ENCODE data around the gene QRICH2. TPM values are rescaled to one million over a fixed set of nuclear protein-coding genes. Genes with fewer than 3 reads are reported as not detected.
A peak's percentile ranks its signal among the peaks of the same experiment; 100 is the strongest.
"Not testable (repeated sequence)": the region's sequence is repeated elsewhere in the genome, so short reads cannot be mapped to it uniquely, and the experiment has no call there.

The QRICH2 gene, protein sequence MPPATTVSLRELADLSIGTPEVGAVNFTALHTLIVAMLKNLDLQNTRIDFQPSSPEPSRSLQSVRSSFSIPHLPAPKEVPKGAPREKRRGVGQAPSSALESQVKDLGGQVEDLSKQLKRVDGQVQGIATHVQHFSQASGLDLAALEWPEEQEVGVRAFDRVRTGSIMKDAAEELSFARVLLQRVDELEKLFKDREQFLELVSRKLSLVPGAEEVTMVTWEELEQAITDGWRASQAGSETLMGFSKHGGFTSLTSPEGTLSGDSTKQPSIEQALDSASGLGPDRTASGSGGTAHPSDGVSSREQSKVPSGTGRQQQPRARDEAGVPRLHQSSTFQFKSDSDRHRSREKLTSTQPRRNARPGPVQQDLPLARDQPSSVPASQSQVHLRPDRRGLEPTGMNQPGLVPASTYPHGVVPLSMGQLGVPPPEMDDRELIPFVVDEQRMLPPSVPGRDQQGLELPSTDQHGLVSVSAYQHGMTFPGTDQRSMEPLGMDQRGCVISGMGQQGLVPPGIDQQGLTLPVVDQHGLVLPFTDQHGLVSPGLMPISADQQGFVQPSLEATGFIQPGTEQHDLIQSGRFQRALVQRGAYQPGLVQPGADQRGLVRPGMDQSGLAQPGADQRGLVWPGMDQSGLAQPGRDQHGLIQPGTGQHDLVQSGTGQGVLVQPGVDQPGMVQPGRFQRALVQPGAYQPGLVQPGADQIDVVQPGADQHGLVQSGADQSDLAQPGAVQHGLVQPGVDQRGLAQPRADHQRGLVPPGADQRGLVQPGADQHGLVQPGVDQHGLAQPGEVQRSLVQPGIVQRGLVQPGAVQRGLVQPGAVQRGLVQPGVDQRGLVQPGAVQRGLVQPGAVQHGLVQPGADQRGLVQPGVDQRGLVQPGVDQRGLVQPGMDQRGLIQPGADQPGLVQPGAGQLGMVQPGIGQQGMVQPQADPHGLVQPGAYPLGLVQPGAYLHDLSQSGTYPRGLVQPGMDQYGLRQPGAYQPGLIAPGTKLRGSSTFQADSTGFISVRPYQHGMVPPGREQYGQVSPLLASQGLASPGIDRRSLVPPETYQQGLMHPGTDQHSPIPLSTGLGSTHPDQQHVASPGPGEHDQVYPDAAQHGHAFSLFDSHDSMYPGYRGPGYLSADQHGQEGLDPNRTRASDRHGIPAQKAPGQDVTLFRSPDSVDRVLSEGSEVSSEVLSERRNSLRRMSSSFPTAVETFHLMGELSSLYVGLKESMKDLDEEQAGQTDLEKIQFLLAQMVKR (N-terminal part only)
- total RNA-seq (1 to 10 TPM; 1.7 to 3.6 TPM), total RNA-seq (3.1 to 8.5 reads per million in 2 donors)

DNA sequence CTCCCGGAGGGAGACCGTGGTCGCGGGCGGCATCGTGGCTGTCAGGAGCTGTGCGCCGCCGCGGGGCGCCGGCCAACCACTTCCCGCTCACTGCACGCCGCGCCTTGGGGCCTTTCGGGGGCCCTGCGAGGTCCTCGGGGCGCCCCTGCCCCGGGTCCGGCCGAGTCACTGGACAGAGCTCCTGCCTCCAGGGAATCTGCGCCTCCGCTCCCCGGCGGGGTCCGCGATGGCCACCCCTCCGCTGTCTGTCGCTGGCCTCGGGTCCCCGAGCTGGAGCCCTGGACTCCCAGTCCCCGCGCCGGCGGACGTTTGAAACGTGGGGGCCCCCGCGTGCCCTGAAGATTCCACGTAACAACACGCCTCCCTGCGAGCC, at the start of gene QRICH2:
Gene QRICH2, minus strand, starts transcription at position 311 of the 373 bp plus-strand sequence. Its CDS starts 278 bp downstream, at position 33.
- Mint-ChIP-seq H3K36me3 (ENCODE audit: low read depth) (peaks cover 2% of the 10 kb centered on the region), H3K27me3 (no peaks in the 10 kb centered on the region), H3K27ac (no peak within 1 kb of the TSS), H3K4me1 (peaks cover 3% of the 10 kb centered on the region), H3K4me3 (no peak within 1 kb of the TSS)
- DNase-seq = no peak
- H3K9me3 ChIP-seq (ENCODE audit: control insufficient read depth, low read length, poor library complexity, severe bottlenecking) = no peaks in the 10 kb centered on the region
- no peak for ATAC-seq

DNA sequence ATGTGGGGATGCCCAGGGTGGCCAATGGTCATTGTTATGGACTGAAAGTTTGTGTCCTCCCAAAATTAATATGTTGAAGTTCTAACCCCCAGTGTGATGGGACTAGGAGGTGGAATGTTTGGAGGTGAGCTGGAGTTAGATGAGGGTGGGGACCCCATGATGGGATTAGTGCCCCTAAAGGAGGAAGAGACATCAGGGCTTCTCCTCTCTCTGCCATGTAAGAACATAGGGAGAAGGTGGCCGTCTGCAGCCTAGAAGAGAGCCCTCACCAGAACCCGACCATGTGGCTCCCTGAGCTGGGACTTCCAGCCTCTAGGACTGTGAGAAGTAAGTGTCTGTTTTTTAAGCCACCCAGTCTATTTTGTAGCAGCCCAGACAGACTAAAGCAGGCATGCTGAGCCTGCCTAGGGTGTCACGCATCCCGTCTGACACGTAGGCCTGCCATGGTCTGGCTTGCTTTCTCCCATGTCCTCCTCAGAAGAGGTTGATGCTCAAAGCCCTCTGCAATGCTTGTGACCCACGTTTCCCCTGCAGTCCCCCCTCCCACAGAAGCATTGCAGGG, 49.6 kb upstream of the QRICH2 start:
- Mint-ChIP-seq H3K27me3 (peaks cover 8% of the 10 kb centered on the region), H3K36me3 (ENCODE audit: low read depth) (no peaks in the 10 kb centered on the region), H3K27ac (no peak overlapping the region), H3K4me1 (peaks cover 11% of the 10 kb centered on the region), H3K4me3 (no peak overlapping the region)
- ATAC-seq = no peak
- no peaks in the 10 kb centered on the region for H3K9me3 ChIP-seq (ENCODE audit: control insufficient read depth, low read length, poor library complexity, severe bottlenecking)
- no peak for DNase-seq

DNA sequence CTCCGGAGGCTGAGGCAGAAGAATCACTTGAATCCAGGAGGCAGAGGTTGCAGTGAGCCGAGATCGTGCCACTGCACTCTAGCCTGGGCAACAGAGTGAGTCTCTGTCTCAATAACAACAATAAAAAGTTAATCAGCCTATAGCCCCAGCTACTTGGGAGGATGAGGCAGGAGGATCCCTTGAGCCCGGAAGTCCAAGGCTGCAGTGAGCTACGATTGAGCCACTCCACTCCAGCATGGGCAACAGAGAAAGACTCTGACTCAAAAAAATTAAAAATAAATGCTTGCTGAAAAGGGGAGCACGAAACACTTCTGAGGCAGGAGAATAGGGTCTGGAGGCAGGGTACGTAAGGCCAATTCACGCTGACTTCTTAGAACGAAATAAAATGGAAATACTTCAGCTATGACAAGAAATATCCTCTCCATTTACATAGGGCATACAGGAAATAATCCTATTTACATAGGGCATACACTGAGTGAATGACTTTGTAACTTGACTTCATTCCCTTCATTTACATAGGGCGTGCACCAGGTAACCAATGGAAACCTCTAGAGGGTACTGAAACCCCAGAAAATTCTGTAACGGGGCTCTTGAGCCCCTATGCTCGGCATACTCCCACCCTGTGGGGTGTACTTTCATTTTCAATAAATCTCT, 48.9 kb upstream of the QRICH2 start:
- no peaks in the 10 kb centered on the region for H3K9me3 ChIP-seq (ENCODE audit: control insufficient read depth, low read length, poor library complexity, severe bottlenecking)
- Mint-ChIP-seq H3K4me1 (peaks cover 15% of the 10 kb centered on the region), H3K4me3 (no peak overlapping the region), H3K27me3 (peaks cover 5% of the 10 kb centered on the region), H3K27ac (no peak overlapping the region), H3K36me3 (ENCODE audit: low read depth) (no peaks in the 10 kb centered on the region)
- no peak for DNase-seq
- no peak for ATAC-seq

DNA sequence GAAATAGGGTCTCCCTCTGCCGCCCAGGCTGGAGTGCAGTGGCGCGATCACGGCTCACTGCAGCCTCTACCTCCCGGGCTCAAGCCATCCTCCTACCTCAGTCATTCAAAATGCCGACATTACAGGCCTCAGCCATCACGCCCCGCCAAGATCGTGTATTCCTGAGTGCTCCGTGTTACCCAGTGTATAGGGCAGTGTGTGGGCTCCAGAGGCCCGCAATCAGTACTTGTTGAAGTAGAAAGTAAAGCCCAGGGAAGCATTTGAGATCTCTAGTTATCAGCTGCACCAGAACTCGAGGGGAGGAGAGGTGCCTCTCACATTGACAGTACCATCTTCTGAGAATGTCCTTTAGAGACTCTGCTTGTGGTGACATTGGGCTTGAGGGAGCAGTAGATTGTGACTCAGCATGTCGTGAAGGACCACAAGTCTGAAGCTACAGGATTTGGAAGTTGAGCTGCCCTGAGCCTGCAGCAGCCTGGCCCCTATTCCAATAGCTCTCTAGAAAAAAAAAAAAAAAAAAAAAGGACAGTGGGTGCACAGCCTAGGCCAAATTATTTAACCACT, 46.8 kb upstream of the QRICH2 start:
- no peak for ATAC-seq
- H3K4me1 Mint-ChIP-seq = peaks cover 18% of the 10 kb centered on the region
- H3K36me3 Mint-ChIP-seq (ENCODE audit: low read depth) = no peaks in the 10 kb centered on the region
- H3K9me3 ChIP-seq (ENCODE audit: control insufficient read depth, low read length, poor library complexity, severe bottlenecking) = no peaks in the 10 kb centered on the region
- H3K4me3 Mint-ChIP-seq = peak overlapping the region; percentile 98
- no peaks in the 10 kb centered on the region for H3K27me3 Mint-ChIP-seq
- no peak for DNase-seq
- peak overlapping the region; percentile 92 for H3K27ac Mint-ChIP-seq

DNA sequence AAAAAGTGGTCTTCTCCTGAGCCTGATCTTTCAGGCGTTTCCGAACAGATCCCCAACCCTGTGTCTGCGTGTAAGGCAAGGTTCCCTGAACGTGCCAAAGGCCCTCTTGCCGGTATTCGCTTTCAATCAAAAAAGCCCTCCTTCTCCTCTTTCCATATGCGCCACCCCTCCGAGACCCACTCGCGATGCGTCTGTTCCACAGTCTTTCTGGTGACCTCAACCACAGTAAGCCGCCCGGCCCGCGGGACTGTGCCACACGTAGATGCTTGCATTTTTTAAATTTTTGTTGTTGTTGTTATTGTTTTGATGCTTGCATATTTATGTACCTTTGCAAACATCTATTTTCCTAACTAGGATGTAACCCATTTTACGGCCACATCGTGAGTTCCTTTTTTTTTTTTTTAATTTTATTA, 46.2 kb upstream of the QRICH2 start:
- no peaks in the 10 kb centered on the region for H3K9me3 ChIP-seq (ENCODE audit: control insufficient read depth, low read length, poor library complexity, severe bottlenecking)
- H3K36me3 Mint-ChIP-seq (ENCODE audit: low read depth) = no peaks in the 10 kb centered on the region
- DNase-seq (no peak), ATAC-seq (no peak)
- peak overlapping the region; percentile 92 for H3K27ac Mint-ChIP-seq
- peak overlapping the region; percentile 98 for H3K4me3 Mint-ChIP-seq
- peaks cover 18% of the 10 kb centered on the region for H3K4me1 Mint-ChIP-seq
- H3K27me3 Mint-ChIP-seq = no peaks in the 10 kb centered on the region

DNA sequence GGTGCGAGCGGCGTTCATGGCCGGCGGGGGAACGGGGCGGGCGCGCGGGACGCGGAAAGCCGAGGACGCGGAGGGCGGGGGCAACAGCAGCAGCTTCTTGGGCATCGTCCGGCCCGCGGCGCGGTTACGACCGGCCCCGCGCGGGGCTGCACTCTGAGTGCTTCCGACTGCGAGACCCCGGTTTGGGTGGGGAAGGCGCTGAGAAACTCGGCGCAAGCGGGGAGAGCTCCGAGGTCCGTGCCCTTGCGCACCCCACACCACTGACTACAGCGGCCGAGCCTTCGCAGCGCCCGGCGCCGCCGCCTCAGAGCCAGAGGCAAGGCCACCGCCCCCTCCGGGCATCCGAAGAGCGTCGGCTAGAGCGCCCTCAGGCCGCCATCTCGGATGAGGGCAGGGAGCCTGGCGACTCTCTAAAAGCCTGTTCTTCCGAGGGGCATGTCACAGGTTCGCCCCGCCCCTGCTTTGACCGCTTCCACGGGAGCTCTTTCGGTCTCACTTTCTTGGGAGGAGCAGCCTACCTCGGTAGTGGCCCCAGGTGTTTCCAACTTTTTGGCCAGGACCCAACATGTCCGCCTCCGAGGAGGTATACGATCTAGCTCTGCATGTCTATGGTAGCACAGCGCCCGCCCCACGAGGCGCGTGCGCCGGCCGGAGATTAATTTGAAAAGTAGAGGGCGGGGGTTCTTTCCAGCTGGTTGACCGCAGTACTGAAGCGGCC, 45.7 kb upstream of the QRICH2 start, which contains the start of gene PRPSAP1:
Gene PRPSAP1, minus strand, starts transcription at position 318 of the 718 bp plus-strand sequence. Its CDS starts 213 bp downstream, at position 105.
- Mint-ChIP-seq H3K4me3 (peak within 1 kb of the TSS; percentile 98), H3K27ac (peak within 1 kb of the TSS; percentile 92), H3K36me3 (ENCODE audit: low read depth) (no peaks in the 10 kb centered on the region), H3K27me3 (no peaks in the 10 kb centered on the region), H3K4me1 (peaks cover 18% of the 10 kb centered on the region)
- DNase-seq = peak; percentile 58 to 69 (median 66)
- H3K9me3 ChIP-seq (ENCODE audit: control insufficient read depth, low read length, poor library complexity, severe bottlenecking) = no peaks in the 10 kb centered on the region
- ATAC-seq = peak; percentile 96

DNA sequence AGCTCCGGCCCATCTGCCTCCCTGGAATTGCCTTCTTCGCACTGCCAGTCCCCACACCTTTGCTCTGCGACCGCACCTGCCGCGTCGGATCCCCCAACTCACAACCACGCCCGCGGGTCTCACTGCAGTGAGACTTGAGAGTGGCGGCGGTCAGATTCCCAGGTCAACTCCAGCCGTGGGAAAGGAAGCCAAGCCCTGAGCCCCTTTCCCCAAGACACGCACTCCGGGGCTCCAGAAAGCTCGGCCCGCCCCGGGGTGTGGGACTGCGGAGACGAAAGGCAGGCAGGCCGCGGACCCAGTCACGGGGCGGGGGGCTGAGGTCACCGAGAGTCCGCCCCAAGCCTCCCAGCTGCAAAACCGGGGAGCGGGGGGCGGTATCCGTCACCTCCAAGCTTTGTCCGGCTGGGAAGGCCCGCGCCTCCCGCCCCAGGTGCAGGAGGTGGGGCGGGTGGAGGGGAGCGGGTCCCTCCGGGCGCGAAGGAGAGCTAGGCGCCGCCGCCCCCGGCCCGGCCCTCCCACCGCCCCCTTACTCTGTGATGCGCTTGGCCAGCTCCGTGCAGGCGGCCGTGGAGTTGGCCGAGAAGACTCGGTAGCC, 45.0 kb upstream of the QRICH2 start:
- DNase-seq (no peak), ATAC-seq (no peak)
- H3K27ac Mint-ChIP-seq = peak overlapping the region; percentile 63
- H3K4me1 Mint-ChIP-seq = peaks cover 18% of the 10 kb centered on the region
- H3K27me3 Mint-ChIP-seq = no peaks in the 10 kb centered on the region
- H3K36me3 Mint-ChIP-seq (ENCODE audit: low read depth) = no peaks in the 10 kb centered on the region
- no peaks in the 10 kb centered on the region for H3K9me3 ChIP-seq (ENCODE audit: control insufficient read depth, low read length, poor library complexity, severe bottlenecking)
- H3K4me3 Mint-ChIP-seq = peak overlapping the region; percentile 98

DNA sequence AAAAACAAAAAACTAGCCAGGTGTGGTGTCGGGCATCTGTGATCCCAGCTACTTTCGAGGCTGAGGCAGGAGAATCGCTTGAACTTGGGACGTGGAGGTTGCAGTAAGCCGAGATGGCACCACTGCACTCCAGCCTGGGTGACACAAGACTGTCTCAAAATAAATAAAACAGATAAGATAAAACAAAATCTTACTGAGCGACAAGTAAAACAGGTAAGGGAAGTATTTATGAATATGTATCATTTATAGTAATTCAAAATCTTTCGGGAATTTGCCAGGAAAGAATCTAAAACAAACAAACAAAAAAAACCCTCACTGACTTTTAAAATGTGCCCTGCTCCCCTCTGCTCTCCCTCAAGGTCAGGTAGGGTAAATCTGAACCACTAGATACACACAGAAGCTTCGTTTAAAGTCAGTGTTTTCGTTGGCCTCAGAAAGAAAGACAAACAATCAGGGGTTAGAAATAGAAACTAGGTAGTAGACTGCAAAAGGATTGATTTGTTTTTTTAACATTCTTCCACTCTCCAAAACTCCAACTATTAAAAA, 43.5 kb upstream of the QRICH2 start:
- ATAC-seq (no peak), DNase-seq (no peak)
- H3K27ac Mint-ChIP-seq = peak overlapping the region; percentile 63
- H3K4me1 Mint-ChIP-seq = peaks cover 21% of the 10 kb centered on the region
- H3K9me3 ChIP-seq (ENCODE audit: control insufficient read depth, low read length, poor library complexity, severe bottlenecking) = no peaks in the 10 kb centered on the region
- H3K36me3 Mint-ChIP-seq (ENCODE audit: low read depth) = peaks cover 5% of the 10 kb centered on the region
- H3K27me3 Mint-ChIP-seq = no peaks in the 10 kb centered on the region
- peak overlapping the region; percentile 98 for H3K4me3 Mint-ChIP-seq

DNA sequence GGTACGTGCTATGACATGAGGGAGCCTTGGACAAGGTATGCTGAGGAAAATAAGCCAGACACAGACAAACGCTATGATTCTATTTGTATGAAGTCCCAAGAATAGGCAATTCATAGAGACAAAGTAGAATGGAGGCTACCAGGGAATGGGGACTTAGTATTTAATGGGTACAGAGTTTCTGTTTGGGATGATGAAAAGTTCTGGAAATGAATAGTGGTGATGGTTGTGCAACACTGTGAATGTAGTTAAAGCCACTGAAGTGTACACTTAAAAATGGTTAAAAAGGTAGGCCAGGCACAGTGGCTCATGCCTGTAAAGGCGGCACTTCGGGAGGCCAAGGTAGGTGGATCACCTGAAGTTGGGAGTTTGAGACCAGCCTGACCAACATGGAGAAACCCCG, 42.4 kb upstream of the QRICH2 start:
- H3K9me3 ChIP-seq (ENCODE audit: control insufficient read depth, low read length, poor library complexity, severe bottlenecking) = no peaks in the 10 kb centered on the region
- Mint-ChIP-seq H3K4me1 (peaks cover 21% of the 10 kb centered on the region), H3K36me3 (ENCODE audit: low read depth) (peaks cover 10% of the 10 kb centered on the region), H3K4me3 (no peak overlapping the region), H3K27me3 (no peaks in the 10 kb centered on the region), H3K27ac (no peak overlapping the region)
- no peak for DNase-seq
- no peak for ATAC-seq

DNA sequence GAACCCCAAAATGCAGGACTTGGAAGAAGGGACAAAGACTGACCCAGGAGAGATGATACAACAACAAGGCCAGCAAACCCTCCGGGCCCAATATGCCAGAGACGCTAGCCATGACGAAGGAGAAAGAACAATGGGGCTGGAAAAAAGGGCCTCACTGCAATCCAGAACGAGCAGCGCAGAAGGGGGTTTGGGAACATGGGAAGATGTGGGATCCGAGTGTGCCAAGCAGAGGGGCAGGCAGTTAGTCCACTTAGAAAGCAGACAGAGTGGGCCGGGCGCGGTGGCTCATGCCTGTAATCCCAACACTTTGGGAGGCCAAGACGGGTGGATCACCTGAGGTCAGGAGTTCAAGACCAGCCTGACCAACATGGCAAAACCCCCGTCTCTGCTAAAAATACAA, 38.9 kb upstream of the QRICH2 start:
- H3K27me3 Mint-ChIP-seq, DNase-seq: not testable (repeated sequence)

DNA sequence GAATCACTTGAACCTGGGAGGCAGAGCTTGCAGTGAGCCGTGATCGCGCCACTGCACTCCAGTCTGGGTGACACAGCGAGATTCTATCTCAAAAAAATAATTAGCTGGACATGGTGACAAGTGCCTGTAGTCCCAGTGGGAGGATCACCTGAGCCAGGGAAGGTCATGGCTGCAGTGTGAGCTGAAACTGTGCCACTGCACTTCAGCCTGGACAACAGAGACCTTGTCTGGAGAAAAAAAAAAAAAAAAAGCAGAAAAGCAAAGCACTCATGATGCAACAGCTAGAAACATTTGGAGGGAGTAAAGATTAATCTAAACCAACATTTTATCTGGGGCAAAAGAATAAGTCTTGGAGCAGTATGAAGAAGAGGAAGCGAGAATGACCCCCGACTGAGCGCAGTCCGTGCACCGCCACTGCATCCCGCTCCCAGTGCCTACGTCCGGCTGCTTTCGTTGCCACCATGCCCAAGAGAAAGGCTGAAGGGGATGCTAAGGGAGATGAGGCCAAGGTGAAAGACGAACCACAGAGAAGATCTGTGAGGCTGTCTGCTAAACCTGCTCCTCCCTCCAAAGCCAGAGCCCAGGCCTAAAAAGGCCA, 37.4 kb upstream of the QRICH2 start:
- H3K9me3 ChIP-seq (ENCODE audit: control insufficient read depth, low read length, poor library complexity, severe bottlenecking) = no peaks in the 10 kb centered on the region
- Mint-ChIP-seq H3K4me1 (peaks cover 7% of the 10 kb centered on the region), H3K27me3 (no peaks in the 10 kb centered on the region), H3K27ac (no peak overlapping the region), H3K36me3 (ENCODE audit: low read depth) (peaks cover 13% of the 10 kb centered on the region), H3K4me3 (peak overlapping the region; percentile 19)
- ATAC-seq (no peak), DNase-seq (no peak)

More for the DNA sequence above, 38.9 kb upstream of the QRICH2 start:
- peaks cover 13% of the 10 kb centered on the region for H3K36me3 Mint-ChIP-seq (ENCODE audit: low read depth)
- H3K9me3 ChIP-seq (ENCODE audit: control insufficient read depth, low read length, poor library complexity, severe bottlenecking); H3K4me1 Mint-ChIP-seq; H3K4me3 Mint-ChIP-seq; ATAC-seq; H3K27ac Mint-ChIP-seq: not testable (repeated sequence)

All from T-helper 17 cell (primary cell).